Activated CD8-positive, alpha-beta T cell treated with anti-CD3 and anti-CD28 coated beads, Interleukin-2, amount 10 ng/mL, durations not matched to agents 7 days and 5 days (primary cell): ENCODE measurements around the gene UQCR11. TPM values are rescaled to one million over a fixed set of nuclear protein-coding genes. Genes with fewer than 3 reads are reported as not detected.

Source experiments
- ATAC-seq: fragments of 150-1000 bp; cut with Tn5 transposase; one replicate; pipeline ENCODE4 v1.10.0; 2021; ENCODE audit warnings: moderate library complexity
- CTCF ChIA-PET: fragments of 350-600 bp; sonication (Branson Sonifier 250); formaldehyde crosslinking; loops from one replicate; lab custom pipeline; 2021; ENCODE audit warnings: antibody characterized with exemption; lab: Charles Lee
- POLR2A ChIA-PET: fragments of 350-600 bp; sonication (Branson Sonifier 250); formaldehyde crosslinking; loops from one replicate; lab custom pipeline; 2021; ENCODE audit warnings: antibody characterized with exemption; lab: Charles Lee
- DNase-seq: peaks from one replicate; pipeline ENCODE4 v3.0.0-alpha.2; 2020
- H3K27ac Mint-ChIP-seq: one replicate; pipeline ENCODE4 v1.8.0; 2021; ENCODE audit warnings: mild to moderate bottlenecking, mixed read lengths
- H3K27me3 Mint-ChIP-seq: one replicate; pipeline ENCODE4 v1.8.0; 2021; ENCODE audit warnings: low read depth, mixed read lengths
- H3K36me3 Mint-ChIP-seq: one replicate; pipeline ENCODE4 v1.8.0; 2021; ENCODE audit warnings: low read depth, mixed read lengths
- H3K4me1 Mint-ChIP-seq: one replicate; pipeline ENCODE4 v1.8.0; 2021; ENCODE audit warnings: low read depth, mixed read lengths
- H3K4me3 Mint-ChIP-seq: one replicate; pipeline ENCODE4 v1.8.0; 2021; ENCODE audit warnings: mild to moderate bottlenecking, mixed read lengths
- H3K9me3 Mint-ChIP-seq: one replicate; pipeline ENCODE4 v1.8.0; 2022; ENCODE audit warnings: mixed read lengths; ENCODE audit not compliant: insufficient read depth
- total RNA-seq, 2 experiments: library from RNA; stranded (reverse); gene quantifications; one replicate each; pipeline ENCODE4 v1.2.3, GENCODE V29; 2021

UQCR11 gene
- total RNA-seq, 2 experiments from 2014 or later, result 180 to 195 TPM

- no peak overlapping the region for H3K27ac Mint-ChIP-seq
Observed at GRCh38 chr19:1554968-1555367, 50.3 kb downstream of the UQCR11 start.

GRCh38 chr19:1553415-1553814 lies 51.8 kb downstream of the UQCR11 start:
- Mint-ChIP-seq H3K27me3 (no peaks in the 10 kb centered on the region), H3K4me3 (no peak overlapping the region), H3K27ac (no peak overlapping the region), H3K4me1 (no peaks in the 10 kb centered on the region), H3K36me3 (no peaks in the 10 kb centered on the region), H3K9me3 (no peaks in the 10 kb centered on the region)
- no peak for ATAC-seq
- POLR2A ChIA-PET, result no interaction called here
- CTCF ChIA-PET, result no interaction called here
- no peak for DNase-seq

More at GRCh38 chr19:1554968-1555367, 50.3 kb downstream of the UQCR11 start:
- H3K36me3 Mint-ChIP-seq, result no peaks in the 10 kb centered on the region
- DNase-seq, result no peak
- no peaks in the 10 kb centered on the region for H3K9me3 Mint-ChIP-seq
- POLR2A ChIA-PET, result no interaction called here
- no peak for ATAC-seq
- no peaks in the 10 kb centered on the region for H3K4me1 Mint-ChIP-seq
- CTCF ChIA-PET, result no interaction called here
- no peaks in the 10 kb centered on the region for H3K27me3 Mint-ChIP-seq
- no peak overlapping the region for H3K4me3 Mint-ChIP-seq

DNA sequence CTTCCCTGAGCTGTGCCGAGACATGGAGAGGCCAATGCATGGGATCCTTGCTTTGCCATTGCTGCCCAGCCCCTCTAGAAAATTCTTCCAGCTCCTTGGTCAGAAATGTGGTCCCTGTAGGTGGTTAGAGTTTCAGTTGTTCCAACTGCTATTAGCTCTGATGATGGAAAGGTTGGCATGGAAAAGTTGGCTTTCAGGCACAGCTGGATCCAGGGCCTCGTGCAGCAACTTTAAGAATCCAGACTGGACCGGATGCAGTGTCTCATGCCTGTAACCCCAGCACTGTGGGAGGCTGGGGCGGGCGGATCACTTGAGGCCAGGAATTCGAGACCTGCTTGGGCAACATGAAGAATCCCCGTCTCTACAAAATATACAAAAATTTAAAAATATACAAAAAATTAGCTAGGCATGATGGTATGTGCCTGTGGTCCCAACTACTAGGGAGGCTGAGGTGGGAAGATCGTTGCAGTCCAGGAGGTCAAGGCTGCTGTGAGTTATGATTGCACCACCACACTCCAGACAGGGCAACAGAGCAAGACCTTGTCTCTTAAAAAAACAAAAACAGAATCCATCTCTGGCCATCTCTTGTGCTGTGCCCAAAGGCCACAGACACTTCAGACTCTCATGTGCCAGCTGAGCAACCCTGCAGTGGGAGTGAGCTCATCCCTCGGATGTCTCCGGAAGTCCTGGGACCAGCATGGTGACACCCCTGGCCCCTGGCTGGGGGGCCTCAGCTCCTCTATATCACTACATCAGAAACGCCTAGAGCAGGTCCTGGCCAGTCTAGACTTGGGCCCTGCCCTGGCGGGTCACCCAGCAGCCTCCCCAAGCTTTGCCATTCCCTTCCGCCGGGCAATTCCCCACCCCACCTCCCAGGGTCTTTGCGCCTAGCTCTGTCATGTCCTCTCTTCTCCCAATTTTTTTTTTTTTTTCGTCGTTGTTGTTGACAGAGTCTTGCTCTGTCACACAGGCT lies 53.9 kb downstream of the UQCR11 start:
- H3K27me3 Mint-ChIP-seq, result peaks cover 6% of the 10 kb centered on the region
- ChIA-PET POLR2A (no interaction called here), CTCF (interaction anchor here (1.5 kb wide), 1 partner anchor 245 kb away, joined by 3 read pairs; no protein-coding TSS in a partner anchor)
- no peak overlapping the region for H3K4me3 Mint-ChIP-seq
- H3K27ac Mint-ChIP-seq, result no peak overlapping the region
- no peaks in the 10 kb centered on the region for H3K9me3 Mint-ChIP-seq
- no peaks in the 10 kb centered on the region for H3K36me3 Mint-ChIP-seq
- ATAC-seq (no peak), DNase-seq (no peak)
- H3K4me1 Mint-ChIP-seq, result peaks cover under 1% of the 10 kb centered on the region

DNA sequence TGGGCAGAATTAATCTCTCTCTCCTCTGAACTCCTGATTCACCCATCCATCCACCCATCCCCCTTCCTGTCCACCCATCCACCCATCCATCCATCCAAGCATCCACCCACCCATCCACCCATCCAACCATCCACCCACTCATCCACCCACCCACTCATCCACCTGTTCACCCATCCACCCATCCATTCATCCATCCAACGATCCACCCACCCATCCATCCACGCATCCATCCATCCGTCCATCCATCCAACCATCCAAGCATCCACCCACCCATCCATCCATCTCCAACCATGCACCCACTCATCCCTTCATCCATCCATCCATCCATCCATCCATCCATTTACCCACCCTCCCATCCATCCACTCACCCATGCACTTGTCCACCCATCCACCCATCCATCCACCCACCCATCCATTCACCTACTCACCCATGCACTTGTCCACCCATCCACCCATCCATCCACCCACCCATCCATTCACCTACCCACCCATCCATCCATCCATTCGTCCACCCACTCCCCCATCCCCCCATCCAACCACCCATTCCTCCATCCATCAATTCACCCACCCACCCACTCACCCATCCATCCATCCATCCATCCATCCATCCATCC lies 55.8 kb downstream of the UQCR11 start:
- POLR2A ChIA-PET, result no interaction called here
- Mint-ChIP-seq H3K27ac (no peak overlapping the region), H3K9me3 (no peaks in the 10 kb centered on the region), H3K36me3 (no peaks in the 10 kb centered on the region), H3K4me1 (peaks cover 4% of the 10 kb centered on the region), H3K27me3 (peaks cover 6% of the 10 kb centered on the region), H3K4me3 (no peak overlapping the region)
- CTCF ChIA-PET, result no interaction called here
- ATAC-seq (no peak), DNase-seq (no peak)

Other genes starting within 250 kb of the UQCR11 start
- gene NDUFS7, start 221.6 kb downstream of the UQCR11 start, total RNA-seq, result 100 to 1,000 TPM; 122 to 127 TPM
- gene GAMT, start 203.9 kb downstream of the UQCR11 start, total RNA-seq, result 10 to 100 TPM; 26.2 to 26.8 TPM
- gene DAZAP1, start 197.9 kb downstream of the UQCR11 start, total RNA-seq, result 100 to 1,000 TPM; 264 to 270 TPM
- 1,000 to 10,000 TPM; 1,384 TPM for gene RPS15, start 167.1 kb downstream of the UQCR11 start, total RNA-seq
- not detected for gene APC2, start 155.3 kb downstream of the UQCR11 start, total RNA-seq
- 10 to 100 TPM; 33.3 to 38.2 TPM for gene C19orf25, start 126.2 kb downstream of the UQCR11 start, total RNA-seq
- gene PCSK4, start 115.1 kb downstream of the UQCR11 start, total RNA-seq, result 1 to 10 TPM; 3.4 to 4.1 TPM
- 1 to 10 TPM; 1.7 to 1.9 TPM for gene REEP6, start 114.3 kb downstream of the UQCR11 start, total RNA-seq
- 1 to 10 TPM; 2.8 to 3.9 TPM for gene ADAMTSL5, start 92.4 kb downstream of the UQCR11 start, total RNA-seq
- gene PLK5, start 81.4 kb downstream of the UQCR11 start, total RNA-seq, result not detected
- gene MEX3D, start 37.1 kb downstream of the UQCR11 start, total RNA-seq, result 10 to 100 TPM; 12.2 to 12.5 TPM
- 100 to 1,000 TPM in 1 of 2 experiments, 10 to 100 TPM in 1; 98.4 to 102 TPM for gene MBD3, start 12.6 kb downstream of the UQCR11 start, total RNA-seq
- gene TCF3, start 47.2 kb upstream of the UQCR11 start, total RNA-seq, result 100 to 1,000 TPM; 130 to 137 TPM
- not detected for gene ONECUT3, start 148.0 kb upstream of the UQCR11 start, total RNA-seq
- 10 to 100 TPM; 20.2 to 27.8 TPM for gene ATP8B3, start 206.8 kb upstream of the UQCR11 start, total RNA-seq
- 10 to 100 TPM; 47.9 to 52.9 TPM for gene REXO1, start 243.0 kb upstream of the UQCR11 start, total RNA-seq